ENCODE data around the gene KCNN4. TPM values are rescaled to one million over a fixed set of nuclear protein-coding genes. Genes with fewer than 3 reads are reported as not detected.
A peak's percentile ranks its signal among the peaks of the same experiment; 100 is the strongest.

KCNN4 gene
- total RNA-seq, 4 donors from 2014 or later: 1.1 to 4.1 (median 1.7) TPM; not detected in 1

GRCh38 chr19:43774103-43774939 lies 6.5 kb downstream of the KCNN4 start:
- DNase-seq (peak; percentile 38 to 43), ATAC-seq (peak; percentile 74 to 78)
- Histone ChIP-seq H3K36me3 (no peaks in the 10 kb centered on the region), H3K9me3 (no peaks in the 10 kb centered on the region), H3K4me1 (peaks cover 6 to 7% of the 10 kb centered on the region in 2 donors), H3K4me3 (peak overlapping the region; percentile 2 to 54 (median 38)), H3K27me3 (peaks cover 0 to 24% (median 6%) of the 10 kb centered on the region in 3 donors), H3K27ac (no peak overlapping the region)
- intact Hi-C loops (cut with DNase I; ENCODE audit: low total_unique reads) (no loop called here), in situ Hi-C loops (cut with MboI; ENCODE audit: low sequenced_read_pairs in 4 of 4) (no loop called here)
- TF ChIP-seq POLR2A (IDR thresholded peaks at IDR 0.05) (no peak), CTCF (IDR thresholded peaks at IDR 0.05 in 4 of 5, conservative IDR thresholded peaks at IDR 0.05 in 1 of 5) (peak in 4 of 5 experiments; percentile 19 to 70 (median 34))

- intact Hi-C loops (cut with DNase I; ENCODE audit: low total_unique reads) (no loop called here), in situ Hi-C loops (cut with MboI; ENCODE audit: low sequenced_read_pairs in 4 of 4) (no loop called here)
- DNase-seq (no peak), ATAC-seq (no peak)
- TF ChIP-seq CTCF (IDR thresholded peaks at IDR 0.05 in 4 of 5, conservative IDR thresholded peaks at IDR 0.05 in 1 of 5) (no peak), POLR2A (IDR thresholded peaks at IDR 0.05) (no peak)
- no peaks in the 10 kb centered on the region for H3K9me3 ChIP-seq
- no peak overlapping the region for H3K27ac ChIP-seq
- peaks cover 0 to 24% (median 6%) of the 10 kb centered on the region in 3 donors for H3K27me3 ChIP-seq
- no peak overlapping the region for H3K4me3 ChIP-seq
- H3K36me3 ChIP-seq: no peaks in the 10 kb centered on the region
- peaks cover 6 to 7% of the 10 kb centered on the region in 2 donors for H3K4me1 ChIP-seq
These were observed 7.1 kb downstream of the KCNN4 start for GRCh38 chr19:43773725-43774102.

- in situ Hi-C loops (cut with MboI; ENCODE audit: low sequenced_read_pairs in 4 of 4): no loop called here
- Histone ChIP-seq H3K27ac (no peak overlapping the region), H3K27me3 (peaks cover 0 to 16% (median 0%) of the 10 kb centered on the region in 3 donors), H3K36me3 (no peaks in the 10 kb centered on the region), H3K4me3 (no peak overlapping the region), H3K4me1 (peaks cover 0 to 2% of the 10 kb centered on the region in 2 donors), H3K9me3 (no peaks in the 10 kb centered on the region)
- TF ChIP-seq POLR2A (IDR thresholded peaks at IDR 0.05) (no peak), CTCF (IDR thresholded peaks at IDR 0.05 in 4 of 5, conservative IDR thresholded peaks at IDR 0.05 in 1 of 5) (no peak)
- intact Hi-C loops (cut with DNase I; ENCODE audit: low total_unique reads): no loop called here
- DNase-seq (no peak), ATAC-seq (no peak)
These were observed 11.5 kb downstream of the KCNN4 start for GRCh38 chr19:43769256-43769655.

- no peak for ATAC-seq
- Histone ChIP-seq H3K4me3 (no peak overlapping the region), H3K27ac (no peak overlapping the region), H3K4me1 (no peaks in the 10 kb centered on the region), H3K27me3 (peaks cover 0 to 10% (median 0%) of the 10 kb centered on the region in 3 donors), H3K36me3 (no peaks in the 10 kb centered on the region), H3K9me3 (no peaks in the 10 kb centered on the region)
- TF ChIP-seq CTCF (IDR thresholded peaks at IDR 0.05 in 4 of 5, conservative IDR thresholded peaks at IDR 0.05 in 1 of 5): no peak
- TF ChIP-seq POLR2A (IDR thresholded peaks at IDR 0.05): no peak
- intact Hi-C loops (cut with DNase I; ENCODE audit: low total_unique reads) (no loop called here), in situ Hi-C loops (cut with MboI; ENCODE audit: low sequenced_read_pairs in 4 of 4) (no loop called here)
- DNase-seq: no peak
These were observed 12.3 kb downstream of the KCNN4 start for GRCh38 chr19:43768273-43769050.

Data from gastrocnemius medialis (tissue), 4 donors.